GM23338 (cell line): ENCODE results near the gene SRCAP.

Source experiments
- CTCF ChIP-seq, 2 experiments: fragments of 200-600 bp in 1 of 2; sonication (generic) in 1 of 2; conservative IDR thresholded peaks; 2 replicates each; pipeline versions ENCODE4 v1.5.1 to v1.6.1; 2016 to 2017; ENCODE audit warnings: antibody characterized with exemption in 2 of 2, low read depth in 2 of 2, mild to moderate bottlenecking in 2 of 2, moderate library complexity in 1 of 2
- EZH2 ChIP-seq: fragments of 200-600 bp; sonication (generic); IDR thresholded peaks from one replicate; pipeline ENCODE4 v1.8.0; 2017; ENCODE audit warnings: antibody characterized with exemption, mild to moderate bottlenecking, low read depth; ENCODE audit not compliant: unreplicated experiment
- EZH2phosphoT487 ChIP-seq: fragments of 200-600 bp; sonication (generic); IDR thresholded peaks from one replicate; pipeline ENCODE4 v1.8.1; 2018; ENCODE audit warnings: antibody characterized with exemption; ENCODE audit not compliant: unreplicated experiment
- POLR2AphosphoS5 ChIP-seq: IDR thresholded peaks from 2 replicates; pipeline ENCODE4 v1.6.1; 2016; ENCODE audit warnings: antibody characterized with exemption, low read depth
- REST ChIP-seq: IDR thresholded peaks from one replicate; pipeline ENCODE4 v1.6.1; 2018; ENCODE audit warnings: antibody characterized with exemption; ENCODE audit not compliant: unreplicated experiment

- TF ChIP-seq EZH2phosphoT487, result no peak
- no peak for TF ChIP-seq CTCF (conservative IDR thresholded peaks at IDR 0.05; ENCODE audit: low read depth in 2 of 2)
- no peak for TF ChIP-seq EZH2
- TF ChIP-seq REST, result no peak
- no peak for TF ChIP-seq POLR2AphosphoS5
These were observed 83.7 kb downstream of the SRCAP start for GRCh38 chr16:30782486-30783279.
